ENCODE measurements around the gene ZDHHC23.

- TF ChIP-seq CTCF (IDR thresholded peaks at IDR 0.05) (no peak), EZH2 (IDR thresholded peaks at IDR 0.05; ENCODE audit: borderline replicate concordance, insufficient read depth, low read depth, low read length, poor library complexity, severe bottlenecking) (no peak)
These were observed 982 bp upstream of the ZDHHC23 start for GRCh38 chr3:113946831-113947230.

Data from B cell (primary cell).